Frontal cortex (tissue), 4 donors: ENCODE measurements around the gene ZNF317. TPM values are rescaled to one million over a fixed set of nuclear protein-coding genes. Genes with fewer than 3 reads are reported as not detected.

Experiments used
- DNase-seq, 2 donors: peaks; one replicate each; pipeline ENCODE4 v3.0.0; 2012; ENCODE audit warnings: low spot score in 2 of 2
- FAIRE-seq: peaks from 2 replicates; lab custom pipeline; 2012; peaks lifted over from hg19 to GRCh38; lab: Jason Lieb, UNC
- total RNA-seq: library from RNA; depleted of rRNA; stranded (reverse); fragments of >200 nt; gene quantifications from one replicate; pipeline ENCODE4 v1.2.3, GENCODE V29; 2014
- donor health status: control.
- donor health status: control.
- donor health status: control.

Gene ZNF317
- total RNA-seq: 17.1 TPM

DNA sequence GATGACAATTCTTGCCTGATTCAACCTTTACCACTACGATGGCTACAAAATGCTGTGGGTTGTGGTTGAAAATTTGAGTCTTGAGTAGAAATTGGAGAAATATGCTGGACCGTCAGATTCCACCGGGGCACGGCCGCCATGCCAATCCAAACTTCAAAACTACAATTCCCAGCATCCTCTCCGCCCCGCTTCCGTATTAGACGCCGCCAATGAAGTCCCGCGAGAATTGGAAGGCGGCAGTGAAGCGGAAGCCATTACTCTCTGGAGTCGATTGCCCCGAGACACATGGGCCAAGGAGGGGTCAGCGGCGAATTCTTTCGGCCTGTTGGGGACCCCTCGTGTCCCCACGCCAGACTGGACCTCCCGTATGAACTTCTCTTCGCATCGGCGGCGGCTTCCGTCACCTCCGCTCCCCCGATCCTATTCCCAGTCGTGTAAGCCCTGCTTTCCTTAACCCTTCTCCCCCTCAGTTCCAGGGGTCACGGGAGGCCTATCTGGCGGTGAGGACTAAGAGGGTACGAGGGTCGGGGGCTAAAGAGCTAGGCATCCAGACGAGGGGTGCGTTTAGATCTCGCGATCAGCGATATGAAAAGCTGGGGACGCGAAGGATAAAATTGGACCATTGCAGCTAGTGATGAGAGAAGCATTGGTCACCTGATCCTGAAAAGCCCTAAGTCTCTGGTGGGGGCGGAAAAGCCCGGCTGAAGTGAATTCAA is at the start of gene ZNF317:
Gene ZNF317, plus strand, starts transcription at position 239 of the 716 bp plus-strand sequence. CDS start 15,620 bp downstream, outside the sequence.
- DNase-seq (peak; percentile 71 to 79), FAIRE-seq (no peak)

DNA sequence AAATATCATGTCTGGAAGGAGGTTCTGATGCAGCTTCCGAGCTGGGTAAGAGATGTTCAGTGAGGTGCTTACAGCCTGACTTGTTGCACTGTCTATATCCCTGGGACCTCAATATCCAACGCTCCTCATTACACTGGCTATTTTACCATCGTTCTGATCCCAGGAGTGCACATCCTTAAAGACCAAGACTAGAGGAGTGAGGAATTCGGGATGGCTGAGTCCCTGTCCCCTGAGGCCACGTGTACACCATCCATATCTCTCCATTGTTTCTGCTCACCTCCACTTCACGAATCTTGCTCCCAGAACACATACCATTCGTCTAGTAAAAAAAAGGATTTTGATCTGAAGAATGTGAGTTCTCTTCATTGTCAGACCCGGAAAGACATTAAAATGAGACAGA is 32.8 kb upstream of the ZNF317 start, which contains the start of gene OR7G2:
Gene OR7G2, minus strand, starts transcription at position 101 of the 400 bp plus-strand sequence. CDS start 4,232 bp downstream, outside the sequence.
- FAIRE-seq: no peak

GRCh38 chr19:9109959-9110358 is 30.2 kb upstream of the ZNF317 start:
- DNase-seq: no peak
- FAIRE-seq: no peak

More for the DNA sequence above, 32.8 kb upstream of the ZNF317 start, which contains the start of gene OR7G2:
- no peak for DNase-seq

GRCh38 chr19:9115307-9115813 is 24.8 kb upstream of the ZNF317 start, which contains the start of gene OR7G1:
OR7G1 (minus strand) TSS chr19:9115763; CDS start chr19:9115763, 0 bp downstream.
- FAIRE-seq: no peak

GRCh38 chr19:9116547-9116946 is 23.6 kb upstream of the ZNF317 start:
- no peak for FAIRE-seq
- DNase-seq: no peak

More at GRCh38 chr19:9115307-9115813, 24.8 kb upstream of the ZNF317 start, which contains the start of gene OR7G1:
- no peak for DNase-seq

DNA sequence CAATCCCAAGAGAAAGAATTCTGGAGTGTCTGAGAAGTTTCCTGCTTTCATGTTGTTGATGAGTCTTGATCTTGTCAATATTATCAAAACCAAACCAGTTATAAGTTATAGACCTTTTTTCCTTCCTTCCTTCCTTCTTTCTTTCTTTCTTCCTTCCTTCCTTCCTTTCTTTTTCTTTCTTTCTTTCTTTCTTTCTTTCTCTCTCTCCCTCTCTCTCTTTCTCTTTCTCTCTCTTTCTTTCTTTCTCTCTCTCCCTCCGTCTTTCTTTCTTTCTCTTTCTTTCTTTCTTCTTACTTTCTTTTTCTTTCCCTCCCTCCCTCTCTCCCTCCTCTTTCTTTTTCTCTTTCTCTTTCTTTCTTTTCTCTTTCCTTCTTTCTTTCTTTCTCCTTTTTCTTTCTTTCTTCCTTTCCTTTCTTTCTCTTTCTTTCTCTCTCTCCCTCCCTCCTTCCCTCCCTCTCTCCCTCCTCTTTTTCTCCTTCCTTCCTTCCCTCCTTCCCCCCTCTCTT is 13.2 kb upstream of the ZNF317 start, which contains the start of gene OR7G3:
Gene OR7G3, minus strand, starts transcription at position 51 of the 506 bp plus-strand sequence. Its CDS starts 0 bp downstream, at position 51.
- no peak for DNase-seq
- FAIRE-seq: no peak

DNA sequence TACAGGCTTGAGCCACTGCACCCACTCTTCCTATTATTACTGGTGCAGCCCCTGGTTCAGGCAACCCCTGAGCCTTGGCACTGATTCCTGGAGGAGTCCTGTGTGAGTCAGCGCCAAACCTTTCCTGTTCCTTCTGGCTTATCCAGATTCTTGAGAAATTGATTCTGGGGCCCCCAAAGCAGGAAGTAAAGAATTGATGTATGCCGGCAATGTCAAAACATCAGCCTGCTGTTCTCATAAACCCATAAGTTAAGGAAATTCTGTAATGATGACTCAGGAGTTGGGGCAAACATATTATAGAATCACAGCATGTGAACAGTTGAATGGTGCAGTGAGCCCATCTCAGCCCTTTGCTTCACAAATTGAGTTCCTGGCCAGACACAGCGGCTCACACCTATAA is 12.0 kb upstream of the ZNF317 start:
- FAIRE-seq (no peak), DNase-seq (no peak)

- FAIRE-seq: no peak
- DNase-seq: no peak
Observed at GRCh38 chr19:9130965-9131364, 9.2 kb upstream of the ZNF317 start.

- DNase-seq: no peak
- no peak for FAIRE-seq
Observed at GRCh38 chr19:9132422-9132821, 7.8 kb upstream of the ZNF317 start.

DNA sequence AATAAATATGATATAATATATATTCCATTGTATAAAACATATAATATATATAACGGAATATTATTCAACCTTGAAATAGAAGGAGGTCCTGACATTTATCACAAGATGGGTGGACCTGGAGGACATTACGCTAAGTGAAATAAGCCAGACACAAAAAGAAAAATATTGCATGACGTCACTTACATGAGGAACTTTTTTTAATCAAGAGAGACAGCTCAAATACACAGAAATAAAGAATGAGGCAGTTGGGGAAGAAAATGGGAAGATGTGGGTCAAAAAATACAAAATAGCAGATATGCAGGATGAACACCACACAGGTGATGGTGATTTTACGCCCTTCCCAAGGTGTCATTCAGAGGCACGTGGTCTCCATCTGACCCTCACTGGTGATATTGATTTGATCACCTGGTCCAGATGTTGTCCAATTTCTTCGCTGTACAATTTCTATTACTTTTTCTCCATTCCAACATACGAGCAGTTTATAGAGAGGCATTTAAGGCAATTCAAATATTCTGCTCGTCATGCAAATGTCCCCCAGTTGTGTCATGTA is 513 bp upstream of the ZNF317 start:
- DNase-seq (no peak), FAIRE-seq (peak; percentile 40)

GRCh38 chr19:9144920-9145319 is 4.7 kb downstream of the ZNF317 start:
- DNase-seq (no peak), FAIRE-seq (no peak)

- DNase-seq: no peak
- no peak for FAIRE-seq
Observed at GRCh38 chr19:9146882-9147281, 6.7 kb downstream of the ZNF317 start.

DNA sequence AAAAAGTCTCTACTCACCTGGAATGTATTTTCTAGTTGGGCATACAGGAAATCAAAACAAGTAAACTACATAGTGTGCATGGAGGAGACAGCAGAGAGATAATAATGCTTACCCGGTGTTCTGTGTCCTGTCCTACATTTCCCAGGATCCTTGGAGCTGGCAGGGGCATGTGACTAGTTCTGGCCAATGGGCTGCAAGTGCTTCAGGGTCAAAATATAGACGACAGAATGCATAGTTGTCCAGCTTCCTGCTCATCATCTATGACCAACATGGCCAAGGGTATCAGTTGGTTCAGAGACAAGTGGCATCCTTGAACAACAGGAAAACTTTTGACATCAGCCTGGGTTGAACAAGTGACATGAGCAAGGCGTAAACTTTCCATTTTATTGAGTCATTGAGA is 8.5 kb downstream of the ZNF317 start:
- FAIRE-seq: no peak

DNA sequence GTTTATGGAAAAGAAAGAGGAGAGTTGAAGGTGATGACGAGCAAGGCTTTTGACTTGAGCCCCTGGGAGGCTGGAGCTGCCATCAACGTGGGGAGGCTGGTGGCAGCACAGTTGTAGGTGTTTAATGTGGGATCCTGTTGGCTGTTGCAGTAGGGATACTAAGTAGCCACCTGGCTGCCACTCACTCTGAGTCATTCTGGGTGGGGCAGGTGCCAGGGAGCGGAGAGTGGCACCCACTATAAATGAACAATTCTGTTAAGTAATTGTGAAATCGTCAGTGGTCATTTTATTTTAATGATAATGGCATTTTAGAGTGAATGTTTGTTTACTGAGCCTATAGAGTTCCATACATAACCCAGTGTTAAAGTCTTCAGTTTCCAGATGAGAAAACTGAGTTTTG is 9.8 kb downstream of the ZNF317 start:
- no peak for FAIRE-seq
- DNase-seq: no peak

More for the DNA sequence above, 8.5 kb downstream of the ZNF317 start:
- DNase-seq: no peak

DNA sequence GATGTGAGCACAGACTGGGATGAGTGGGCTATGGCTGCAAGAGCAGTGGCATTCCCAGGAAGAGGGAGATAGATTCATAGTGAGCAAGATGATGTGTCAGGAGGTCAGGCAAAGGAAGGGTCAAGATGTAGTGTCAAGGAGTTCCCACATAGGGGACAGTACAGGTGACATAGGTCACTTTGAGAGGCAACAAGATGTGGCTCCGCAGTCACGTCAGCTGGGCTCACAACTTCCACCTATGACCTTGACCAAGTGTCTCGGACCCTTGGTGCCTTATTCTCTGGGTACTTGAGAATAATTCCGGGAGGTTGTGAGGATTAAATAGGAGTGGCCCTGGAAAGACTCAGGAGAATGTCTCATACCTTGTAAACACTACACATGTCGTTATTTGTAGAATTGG is 10.5 kb downstream of the ZNF317 start:
- no peak for FAIRE-seq
- DNase-seq: no peak

GRCh38 chr19:9151367-9151766 is 11.2 kb downstream of the ZNF317 start:
- FAIRE-seq (no peak), DNase-seq (no peak)

DNA sequence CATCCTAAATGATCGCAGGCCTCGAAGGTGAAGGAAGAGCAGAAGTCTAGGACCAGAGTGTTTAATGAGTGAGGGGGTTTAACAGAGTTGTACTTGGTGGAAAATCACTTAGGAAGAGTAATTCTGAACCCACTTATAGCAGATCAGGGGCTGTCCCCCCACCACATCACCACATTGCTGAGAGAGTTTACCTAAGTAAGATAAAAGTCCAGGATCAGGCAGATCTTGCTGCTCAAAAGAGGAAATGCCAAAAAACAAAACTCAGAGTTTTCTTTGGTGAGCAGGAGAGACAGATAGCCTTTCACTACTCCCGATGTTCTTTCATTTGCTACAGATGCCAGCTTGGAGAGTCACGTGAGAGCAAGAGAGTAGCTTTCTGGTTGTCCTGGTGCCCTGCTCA is 15.4 kb downstream of the ZNF317 start:
- no peak for DNase-seq
- no peak for FAIRE-seq

DNA sequence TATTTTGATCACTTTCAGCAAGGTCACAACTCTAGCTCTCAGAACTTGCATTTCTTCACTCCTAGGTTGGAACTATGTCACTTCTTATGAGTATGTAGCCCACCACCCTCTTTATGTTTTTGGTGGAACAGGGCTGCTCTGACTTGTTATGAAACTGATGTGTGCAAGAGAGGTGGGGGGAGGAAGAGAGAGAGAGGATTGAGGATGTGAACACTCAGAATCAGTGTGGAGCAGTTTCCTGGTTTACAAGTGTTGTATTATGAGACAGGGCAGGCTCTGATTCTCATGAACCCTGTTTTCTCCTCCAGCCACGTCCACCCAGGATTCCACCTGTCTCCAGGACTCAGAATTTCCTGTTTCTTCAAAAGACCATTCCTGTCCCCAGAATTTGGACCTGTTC is 16.1 kb downstream of the ZNF317 start:
- DNase-seq: no peak
- no peak for FAIRE-seq

GRCh38 chr19:9159891-9160290 is 19.7 kb downstream of the ZNF317 start:
- FAIRE-seq (no peak), DNase-seq (no peak)

DNA sequence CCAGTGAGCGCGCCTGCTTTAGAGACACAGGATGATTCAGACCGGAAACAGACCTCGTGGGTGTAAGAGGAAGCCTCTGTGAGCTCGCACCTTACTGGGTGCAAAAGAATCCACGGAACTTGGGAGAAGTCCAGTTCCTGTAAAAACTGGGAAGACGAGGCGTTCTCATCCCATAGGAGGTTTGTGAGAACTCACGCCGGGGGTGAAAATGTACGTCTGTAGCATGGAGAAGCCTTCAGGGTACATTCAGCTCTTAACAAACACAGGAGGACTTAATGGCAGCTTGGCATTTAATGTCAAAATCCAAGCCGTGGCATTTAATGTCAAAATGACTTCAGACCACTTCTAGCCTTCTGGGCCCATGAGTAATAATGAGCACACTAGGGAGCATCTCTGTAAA is 21.2 kb downstream of the ZNF317 start:
- FAIRE-seq (no peak), DNase-seq (no peak)

DNA sequence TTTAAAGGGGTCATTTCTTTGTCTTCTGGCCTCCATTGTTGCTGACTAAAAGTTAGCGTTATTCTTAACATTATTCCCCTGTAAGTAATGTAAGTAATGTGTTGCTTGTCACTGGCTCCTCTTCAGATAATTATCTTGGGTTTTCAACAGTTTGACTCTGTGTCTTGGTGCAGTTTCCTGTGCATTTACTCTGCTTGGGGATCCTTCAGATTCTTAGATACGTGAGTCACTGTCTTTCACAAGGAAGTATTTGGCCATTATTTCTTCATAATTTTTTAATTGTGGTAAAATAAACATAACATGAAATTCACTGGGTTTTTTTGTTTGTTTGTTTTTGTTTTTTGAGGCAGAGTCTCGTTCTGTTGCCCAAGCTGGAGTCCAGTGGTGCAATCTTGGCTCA is 25.1 kb downstream of the ZNF317 start:
- DNase-seq (no peak), FAIRE-seq (no peak)
